Measurements from ENCODE around the gene CCDC110.

GRCh38 chr4:185461565-185461964 is 10.0 kb downstream of the CCDC110 start:
- TF ChIP-seq GATA2 (IDR thresholded peaks at IDR 0.05; ENCODE audit: low read depth, low read length) (no peak), GATA3 (IDR thresholded peaks at IDR 0.05; ENCODE audit: low read depth, low read length) (no peak)

Measured in SH-SY5Y (cell line).